KMS-11 (cell line): Measurements from ENCODE around the gene BCAN.

Experiments used
- H2AFZ ChIP-seq: fragments of 200-600 bp; sonication (generic); 2 replicates; pipeline ENCODE4 v1.6.1; 2016; ENCODE audit warnings: antibody characterized with exemption, mixed run types, low read depth
- H3K27ac ChIP-seq: fragments of 200-600 bp; sonication (generic); 2 replicates; pipeline ENCODE4 v1.6.1; 2016; ENCODE audit warnings: mild to moderate bottlenecking, mixed run types
- H3K27me3 ChIP-seq: fragments of 200-600 bp; sonication (generic); 2 replicates; pipeline ENCODE4 v1.6.1; 2017; ENCODE audit warnings: mild to moderate bottlenecking, low read depth, mixed run types, moderate library complexity; ENCODE audit not compliant: insufficient read depth
- H3K36me3 ChIP-seq: fragments of 200-600 bp; sonication (generic); 2 replicates; pipeline ENCODE4 v1.6.1; 2017; ENCODE audit warnings: mild to moderate bottlenecking, mixed run types; ENCODE audit not compliant: insufficient read depth
- H3K4me1 ChIP-seq: fragments of 200-600 bp; sonication (generic); 2 replicates; pipeline ENCODE4 v1.6.1; 2016; ENCODE audit warnings: mild to moderate bottlenecking, low read depth, mixed run types; ENCODE audit not compliant: poor library complexity, severe bottlenecking
- H3K4me2 ChIP-seq: fragments of 200-600 bp; sonication (generic); 2 replicates; pipeline ENCODE4 v1.7.0; 2016; ENCODE audit warnings: mild to moderate bottlenecking, mixed run types
- H3K4me3 ChIP-seq: fragments of 200-600 bp; sonication (generic); IDR thresholded peaks from 2 replicates; pipeline ENCODE4 v1.6.1; 2017; ENCODE audit warnings: low read depth, low read length, mixed read lengths; ENCODE audit not compliant: insufficient read depth
- H3K79me2 ChIP-seq: fragments of 200-600 bp; sonication (generic); 2 replicates; pipeline ENCODE4 v1.6.1; 2016; ENCODE audit warnings: low read depth, mixed run types; ENCODE audit not compliant: insufficient read depth
- H3K9ac ChIP-seq: fragments of 200-600 bp; sonication (generic); 2 replicates; pipeline ENCODE4 v1.6.1; 2016; ENCODE audit warnings: mild to moderate bottlenecking, mixed run types
- H4K20me1 ChIP-seq: fragments of 200-600 bp; sonication (generic); 2 replicates; pipeline ENCODE4 v1.6.1; 2016; ENCODE audit warnings: mild to moderate bottlenecking, mixed run types; ENCODE audit not compliant: insufficient read depth
- TF ChIP-seq, protein P1 (sequence below): fragments of 200-600 bp; sonication (generic); conservative IDR thresholded peaks from 2 replicates; pipeline ENCODE4 v1.6.1; 2017; ENCODE audit warnings: low read depth, mild to moderate bottlenecking, antibody characterized with exemption, low read length, moderate library complexity, mixed read lengths

The BCAN gene

DNA sequence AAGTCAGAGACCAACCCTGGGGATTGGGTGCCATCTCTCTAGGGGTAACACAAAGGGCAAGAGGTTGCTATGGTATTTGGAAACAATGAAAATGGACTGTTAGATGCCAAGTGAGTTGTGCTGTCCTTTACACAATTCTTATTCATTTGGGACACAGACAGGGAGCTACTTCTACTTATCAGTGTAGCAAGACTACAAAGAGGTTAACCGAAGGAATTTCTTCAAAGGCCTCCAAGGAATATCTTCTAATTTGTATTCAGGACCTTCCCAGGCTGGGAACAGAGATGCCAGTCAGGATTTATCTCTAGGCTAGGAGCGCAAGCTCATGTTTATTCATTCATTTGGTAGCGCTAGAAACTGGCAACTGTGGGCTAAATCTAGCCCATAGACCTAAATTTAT is 47.7 kb upstream of the BCAN start:
- H3K36me3 ChIP-seq = peaks cover 34% of the 10 kb centered on the region; the same call in 1 of the 2 replicates
- peaks cover 28% of the 10 kb centered on the region for H3K79me2 ChIP-seq
- no peak overlapping the region for H3K9ac ChIP-seq
- no peak overlapping the region for H3K4me3 ChIP-seq
- no peak overlapping the region for H3K4me2 ChIP-seq
- H3K27ac ChIP-seq = peak overlapping the region; percentile 11; the same call in 1 of the 2 replicates
- TF ChIP-seq, protein P1, sequence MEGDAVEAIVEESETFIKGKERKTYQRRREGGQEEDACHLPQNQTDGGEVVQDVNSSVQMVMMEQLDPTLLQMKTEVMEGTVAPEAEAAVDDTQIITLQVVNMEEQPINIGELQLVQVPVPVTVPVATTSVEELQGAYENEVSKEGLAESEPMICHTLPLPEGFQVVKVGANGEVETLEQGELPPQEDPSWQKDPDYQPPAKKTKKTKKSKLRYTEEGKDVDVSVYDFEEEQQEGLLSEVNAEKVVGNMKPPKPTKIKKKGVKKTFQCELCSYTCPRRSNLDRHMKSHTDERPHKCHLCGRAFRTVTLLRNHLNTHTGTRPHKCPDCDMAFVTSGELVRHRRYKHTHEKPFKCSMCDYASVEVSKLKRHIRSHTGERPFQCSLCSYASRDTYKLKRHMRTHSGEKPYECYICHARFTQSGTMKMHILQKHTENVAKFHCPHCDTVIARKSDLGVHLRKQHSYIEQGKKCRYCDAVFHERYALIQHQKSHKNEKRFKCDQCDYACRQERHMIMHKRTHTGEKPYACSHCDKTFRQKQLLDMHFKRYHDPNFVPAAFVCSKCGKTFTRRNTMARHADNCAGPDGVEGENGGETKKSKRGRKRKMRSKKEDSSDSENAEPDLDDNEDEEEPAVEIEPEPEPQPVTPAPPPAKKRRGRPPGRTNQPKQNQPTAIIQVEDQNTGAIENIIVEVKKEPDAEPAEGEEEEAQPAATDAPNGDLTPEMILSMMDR = no peak
- no peaks in the 10 kb centered on the region for H4K20me1 ChIP-seq
- no peaks in the 10 kb centered on the region for H3K27me3 ChIP-seq
- no peak overlapping the region for H2AFZ ChIP-seq
- peaks cover 38% of the 10 kb centered on the region for H3K4me1 ChIP-seq

DNA sequence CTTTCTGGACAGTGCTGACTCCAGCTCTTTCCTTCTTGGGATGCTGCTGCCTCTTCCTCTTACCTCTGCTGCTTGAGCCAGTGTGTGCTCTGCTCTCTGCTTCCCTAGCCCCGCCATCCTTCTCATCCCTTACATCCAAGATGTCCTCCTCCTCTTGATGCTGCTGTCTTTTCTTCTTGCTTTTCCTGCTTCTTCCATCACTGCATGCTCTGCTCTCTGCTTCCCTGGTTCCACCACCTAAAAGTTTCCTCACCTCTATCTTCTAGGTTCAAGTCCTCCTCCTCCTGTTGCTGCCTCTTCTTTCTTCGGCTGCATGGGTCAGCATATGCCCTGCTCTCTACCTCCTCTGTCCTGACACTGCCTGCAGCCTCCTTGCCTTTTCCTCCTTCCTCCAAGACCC is 46.9 kb upstream of the BCAN start:
- peaks cover 34% of the 10 kb centered on the region; the same call in 1 of the 2 replicates for H3K36me3 ChIP-seq
- peak overlapping the region; percentile 11; the same call in 1 of the 2 replicates for H3K27ac ChIP-seq
- no peak overlapping the region for H3K9ac ChIP-seq
- H2AFZ ChIP-seq = no peak overlapping the region
- H3K4me3 ChIP-seq = no peak overlapping the region
- H3K4me2 ChIP-seq = no peak overlapping the region
- no peaks in the 10 kb centered on the region for H3K27me3 ChIP-seq
- no peaks in the 10 kb centered on the region for H4K20me1 ChIP-seq
- TF ChIP-seq, protein P1 = no peak
- peaks cover 36% of the 10 kb centered on the region for H3K79me2 ChIP-seq
- peaks cover 46% of the 10 kb centered on the region for H3K4me1 ChIP-seq

DNA sequence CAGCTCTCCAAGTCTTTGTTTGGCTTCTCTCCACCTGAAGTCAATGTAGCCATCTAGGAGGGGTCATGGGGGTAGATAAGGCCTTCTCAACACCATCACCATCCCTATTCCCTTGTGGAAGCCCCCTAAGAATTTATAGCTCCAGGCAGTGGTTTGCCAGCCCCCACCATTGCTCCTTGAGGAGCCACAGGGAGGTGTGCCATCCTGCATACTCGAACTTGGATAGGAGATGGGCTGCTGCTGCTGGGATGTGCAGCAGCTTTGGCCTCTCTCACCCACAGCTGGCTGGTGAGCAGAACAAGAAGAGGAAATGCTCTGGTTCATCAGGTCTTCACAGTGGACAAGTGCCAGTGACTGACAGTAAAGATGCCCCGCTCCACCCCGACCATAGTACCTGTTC is 45.5 kb upstream of the BCAN start:
- peaks cover 50% of the 10 kb centered on the region for H3K79me2 ChIP-seq
- H3K27me3 ChIP-seq = no peaks in the 10 kb centered on the region
- H3K27ac ChIP-seq = no peak overlapping the region
- no peak overlapping the region for H3K9ac ChIP-seq
- no peak overlapping the region for H2AFZ ChIP-seq
- peaks cover 42% of the 10 kb centered on the region for H3K4me1 ChIP-seq
- H3K4me2 ChIP-seq = no peak overlapping the region
- peaks cover 34% of the 10 kb centered on the region; the same call in 1 of the 2 replicates for H3K36me3 ChIP-seq
- TF ChIP-seq, protein P1 = no peak
- no peak overlapping the region for H3K4me3 ChIP-seq
- no peaks in the 10 kb centered on the region for H4K20me1 ChIP-seq

DNA sequence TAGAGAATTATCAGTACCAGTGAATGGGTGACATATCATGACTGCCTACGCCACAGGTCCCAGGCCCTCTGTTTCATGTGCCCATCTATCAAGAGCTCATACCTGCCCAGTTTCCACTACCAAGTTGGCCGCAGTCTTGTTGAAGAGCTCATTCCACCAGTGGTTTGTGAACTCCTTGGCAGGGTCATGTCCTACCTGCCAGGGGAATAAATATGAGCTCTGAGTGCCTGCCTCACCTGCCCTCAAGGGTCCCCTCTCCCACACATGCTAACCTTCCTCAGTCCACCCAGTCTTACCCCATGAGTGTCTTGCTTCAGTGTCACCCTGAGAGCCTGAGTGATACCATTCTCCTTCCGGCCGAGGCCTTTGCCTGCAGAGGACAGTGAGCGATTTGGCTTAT is 43.8 kb upstream of the BCAN start:
- H2AFZ ChIP-seq = no peak overlapping the region
- H3K79me2 ChIP-seq = peaks cover 42% of the 10 kb centered on the region
- TF ChIP-seq, protein P1 = no peak
- H3K36me3 ChIP-seq = peaks cover 34% of the 10 kb centered on the region; the same call in 1 of the 2 replicates
- no peak overlapping the region for H3K9ac ChIP-seq
- no peak overlapping the region for H3K4me3 ChIP-seq
- no peaks in the 10 kb centered on the region for H4K20me1 ChIP-seq
- no peak overlapping the region for H3K27ac ChIP-seq
- H3K4me2 ChIP-seq = no peak overlapping the region
- no peaks in the 10 kb centered on the region for H3K27me3 ChIP-seq
- peaks cover 40% of the 10 kb centered on the region for H3K4me1 ChIP-seq
